Measurements from ENCODE around the gene NPTX1.

NPTX1 gene

DNA sequence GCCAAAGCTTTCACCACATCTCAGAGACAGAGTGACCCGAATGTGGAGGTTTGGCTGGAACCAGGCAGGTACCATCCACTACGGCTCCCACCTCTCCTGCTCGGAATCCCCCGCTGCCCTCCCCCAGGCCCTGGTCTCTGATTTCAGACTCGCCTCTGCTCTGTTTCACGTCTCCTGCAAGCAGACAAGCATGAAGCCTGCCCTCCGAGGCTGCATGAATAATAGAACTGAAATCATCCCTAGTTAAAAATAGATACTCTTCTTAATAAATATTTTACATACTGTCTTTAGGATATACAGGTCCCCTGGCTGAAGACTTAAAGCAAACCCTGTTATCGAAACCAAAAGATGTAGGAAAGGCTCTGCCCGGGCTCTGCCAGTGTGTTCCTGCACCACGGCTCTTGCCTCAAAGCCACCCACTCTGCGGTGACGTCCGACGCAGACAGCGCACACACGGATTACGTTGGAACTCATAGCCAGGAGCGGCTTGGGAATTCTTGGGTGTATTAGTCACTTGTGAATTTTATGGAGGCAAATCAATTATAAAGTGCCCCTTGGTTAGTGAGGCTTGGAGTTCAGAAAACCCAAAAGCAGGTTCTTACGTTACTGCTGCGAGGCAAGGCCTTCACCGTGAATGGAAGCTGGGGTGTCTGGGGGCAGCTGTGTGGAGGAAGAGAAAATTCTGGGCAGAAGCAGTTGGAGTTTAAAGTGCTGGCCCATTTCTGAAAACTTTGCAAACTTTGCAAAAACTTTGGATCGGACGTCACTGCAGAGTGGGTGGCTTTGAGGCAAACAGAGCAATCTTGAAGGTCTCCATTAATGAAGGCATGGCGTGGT lies 25.6 kb upstream of the NPTX1 start:
- Histone ChIP-seq H3K9me3 (replicated peaks; ENCODE audit: low read length) (no peaks in the 10 kb centered on the region), H3K4me1 (ENCODE audit: control insufficient read depth, insufficient read depth, low read length) (peaks cover 34% of the 10 kb centered on the region), H3K27me3 (ENCODE audit: control insufficient read depth, insufficient read depth, low read length) (peaks cover 1% of the 10 kb centered on the region), H3K36me3 (ENCODE audit: insufficient read depth, low read length) (no peaks in the 10 kb centered on the region), H3K9ac (ENCODE audit: low read depth, low read length) (peak overlapping the region; percentile 56), H3K4me3 (ENCODE audit: low read length) (peak overlapping the region; percentile 11), H3K4me2 (ENCODE audit: low read length) (peak overlapping the region; percentile 37)

- H3K9ac ChIP-seq (ENCODE audit: low read depth, low read length): no peak overlapping the region
- H3K27me3 ChIP-seq (ENCODE audit: control insufficient read depth, insufficient read depth, low read length): peaks cover 4% of the 10 kb centered on the region
- no peak overlapping the region for H3K4me2 ChIP-seq (ENCODE audit: low read length)
- peaks cover 28% of the 10 kb centered on the region for H3K4me1 ChIP-seq (ENCODE audit: control insufficient read depth, insufficient read depth, low read length)
- no peaks in the 10 kb centered on the region for H3K9me3 ChIP-seq (replicated peaks; ENCODE audit: low read length)
- no peaks in the 10 kb centered on the region for H3K36me3 ChIP-seq (ENCODE audit: insufficient read depth, low read length)
- H3K4me3 ChIP-seq (ENCODE audit: low read length): no peak overlapping the region
Observed at GRCh38 chr17:80499961-80500665, 23.7 kb upstream of the NPTX1 start.

- H3K9me3 ChIP-seq (replicated peaks; ENCODE audit: low read length): no peaks in the 10 kb centered on the region
- H3K9ac ChIP-seq (ENCODE audit: low read depth, low read length): no peak overlapping the region
- H3K4me2 ChIP-seq (ENCODE audit: low read length): no peak overlapping the region
- H3K4me1 ChIP-seq (ENCODE audit: control insufficient read depth, insufficient read depth, low read length): peaks cover 23% of the 10 kb centered on the region
- no peak overlapping the region for H3K4me3 ChIP-seq (ENCODE audit: low read length)
- H3K36me3 ChIP-seq (ENCODE audit: insufficient read depth, low read length): no peaks in the 10 kb centered on the region
- peaks cover 4% of the 10 kb centered on the region for H3K27me3 ChIP-seq (ENCODE audit: control insufficient read depth, insufficient read depth, low read length)
Observed at GRCh38 chr17:80499560-80499959, 23.2 kb upstream of the NPTX1 start.

DNA sequence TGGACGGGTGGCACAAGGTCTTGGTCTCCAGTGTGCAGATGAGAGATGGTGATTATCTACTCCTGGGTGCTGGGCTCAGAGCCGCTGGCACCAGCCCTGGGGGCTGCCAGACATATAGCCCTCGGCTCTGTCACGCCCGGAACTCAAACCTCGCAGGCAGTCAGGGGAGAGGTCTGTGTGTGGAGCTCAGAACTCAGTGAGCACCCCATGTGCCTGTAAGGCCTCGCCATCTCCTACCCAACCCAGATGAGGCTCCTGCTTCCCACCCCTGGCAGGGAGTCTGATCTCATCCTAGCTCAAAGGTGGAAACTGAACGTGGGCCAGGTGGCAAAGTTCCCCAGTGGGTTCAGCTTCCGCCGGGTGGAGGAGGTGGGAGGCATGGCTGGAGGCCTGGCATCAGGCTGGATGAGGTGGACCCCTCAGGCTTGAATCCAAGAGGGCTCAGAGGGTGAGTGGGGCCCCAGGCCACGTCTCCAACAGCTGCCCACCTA lies 22.6 kb upstream of the NPTX1 start:
- H3K4me3 ChIP-seq (ENCODE audit: low read length): no peak overlapping the region
- no peak overlapping the region for H3K4me2 ChIP-seq (ENCODE audit: low read length)
- H3K4me1 ChIP-seq (ENCODE audit: control insufficient read depth, insufficient read depth, low read length): peaks cover 18% of the 10 kb centered on the region
- H3K9me3 ChIP-seq (replicated peaks; ENCODE audit: low read length): no peaks in the 10 kb centered on the region
- H3K36me3 ChIP-seq (ENCODE audit: insufficient read depth, low read length): no peaks in the 10 kb centered on the region
- no peak overlapping the region for H3K9ac ChIP-seq (ENCODE audit: low read depth, low read length)
- peaks cover 4% of the 10 kb centered on the region for H3K27me3 ChIP-seq (ENCODE audit: control insufficient read depth, insufficient read depth, low read length)

GRCh38 chr17:80498242-80498919 lies 22.0 kb upstream of the NPTX1 start:
- peaks cover 20% of the 10 kb centered on the region for H3K4me1 ChIP-seq (ENCODE audit: control insufficient read depth, insufficient read depth, low read length)
- H3K9me3 ChIP-seq (replicated peaks; ENCODE audit: low read length): no peaks in the 10 kb centered on the region
- H3K4me2 ChIP-seq (ENCODE audit: low read length): peak overlapping the region; percentile 42
- no peak overlapping the region for H3K4me3 ChIP-seq (ENCODE audit: low read length)
- H3K36me3 ChIP-seq (ENCODE audit: insufficient read depth, low read length): no peaks in the 10 kb centered on the region
- peak overlapping the region; percentile 22 for H3K9ac ChIP-seq (ENCODE audit: low read depth, low read length)
- H3K27me3 ChIP-seq (ENCODE audit: control insufficient read depth, insufficient read depth, low read length): peaks cover 8% of the 10 kb centered on the region

DNA sequence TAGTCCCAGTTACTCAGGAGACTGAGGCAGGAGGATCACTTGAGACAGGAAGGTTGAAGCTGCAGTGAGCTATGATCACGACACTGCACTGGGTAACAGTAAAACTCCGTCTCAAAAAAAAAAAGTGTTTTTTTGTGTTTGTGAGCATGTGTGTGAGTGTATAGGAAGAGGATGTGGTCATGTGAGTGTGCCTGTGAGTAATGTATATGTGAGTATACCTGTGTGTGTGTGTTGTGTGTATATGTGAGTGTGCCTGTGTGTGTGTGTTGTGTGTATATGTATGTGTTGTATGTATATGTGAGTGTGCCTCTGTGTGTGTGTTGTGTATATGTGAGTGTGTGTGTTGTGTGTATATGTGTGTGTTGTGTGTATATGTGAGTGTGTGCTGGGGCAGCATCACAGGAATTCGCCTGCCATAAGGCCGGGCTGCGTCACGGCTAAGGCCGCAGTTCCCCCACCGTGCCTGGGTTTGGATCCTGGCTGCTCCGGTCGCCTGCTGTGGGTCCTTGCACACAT lies 21.4 kb upstream of the NPTX1 start:
- Histone ChIP-seq H3K4me2 (ENCODE audit: low read length) (peak overlapping the region; percentile 42), H3K9ac (ENCODE audit: low read depth, low read length) (no peak overlapping the region), H3K4me1 (ENCODE audit: control insufficient read depth, insufficient read depth, low read length) (peaks cover 25% of the 10 kb centered on the region), H3K4me3 (ENCODE audit: low read length) (no peak overlapping the region), H3K27me3 (ENCODE audit: control insufficient read depth, insufficient read depth, low read length) (peaks cover 12% of the 10 kb centered on the region), H3K36me3 (ENCODE audit: insufficient read depth, low read length) (no peaks in the 10 kb centered on the region), H3K9me3 (replicated peaks; ENCODE audit: low read length) (no peaks in the 10 kb centered on the region)

DNA sequence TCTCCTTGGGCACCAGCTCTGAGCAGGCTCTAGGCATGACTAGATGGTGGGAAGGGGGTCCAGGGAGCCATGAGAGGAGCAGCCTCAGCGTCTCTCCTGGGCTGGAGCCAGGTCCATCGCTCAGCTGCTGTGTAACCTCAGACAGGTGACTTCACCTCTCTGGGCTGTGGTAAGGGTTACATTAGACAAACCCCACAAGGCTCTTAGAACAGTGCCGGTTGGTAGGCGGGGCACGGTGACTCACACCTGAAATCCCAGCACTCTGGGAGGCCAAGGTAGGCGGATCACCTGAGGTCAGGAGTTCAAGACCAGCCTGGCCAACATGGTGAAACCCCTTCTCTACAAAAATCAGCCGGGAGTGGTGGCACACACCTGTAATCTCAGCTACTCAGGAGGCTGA lies 18.1 kb upstream of the NPTX1 start:
- Histone ChIP-seq H3K9me3 (replicated peaks; ENCODE audit: low read length) (no peaks in the 10 kb centered on the region), H3K36me3 (ENCODE audit: insufficient read depth, low read length) (no peaks in the 10 kb centered on the region), H3K4me1 (ENCODE audit: control insufficient read depth, insufficient read depth, low read length) (peaks cover 10% of the 10 kb centered on the region), H3K4me3 (ENCODE audit: low read length) (no peak overlapping the region), H3K9ac (ENCODE audit: low read depth, low read length) (no peak overlapping the region), H3K27me3 (ENCODE audit: control insufficient read depth, insufficient read depth, low read length) (peaks cover 32% of the 10 kb centered on the region), H3K4me2 (ENCODE audit: low read length) (no peak overlapping the region)

DNA sequence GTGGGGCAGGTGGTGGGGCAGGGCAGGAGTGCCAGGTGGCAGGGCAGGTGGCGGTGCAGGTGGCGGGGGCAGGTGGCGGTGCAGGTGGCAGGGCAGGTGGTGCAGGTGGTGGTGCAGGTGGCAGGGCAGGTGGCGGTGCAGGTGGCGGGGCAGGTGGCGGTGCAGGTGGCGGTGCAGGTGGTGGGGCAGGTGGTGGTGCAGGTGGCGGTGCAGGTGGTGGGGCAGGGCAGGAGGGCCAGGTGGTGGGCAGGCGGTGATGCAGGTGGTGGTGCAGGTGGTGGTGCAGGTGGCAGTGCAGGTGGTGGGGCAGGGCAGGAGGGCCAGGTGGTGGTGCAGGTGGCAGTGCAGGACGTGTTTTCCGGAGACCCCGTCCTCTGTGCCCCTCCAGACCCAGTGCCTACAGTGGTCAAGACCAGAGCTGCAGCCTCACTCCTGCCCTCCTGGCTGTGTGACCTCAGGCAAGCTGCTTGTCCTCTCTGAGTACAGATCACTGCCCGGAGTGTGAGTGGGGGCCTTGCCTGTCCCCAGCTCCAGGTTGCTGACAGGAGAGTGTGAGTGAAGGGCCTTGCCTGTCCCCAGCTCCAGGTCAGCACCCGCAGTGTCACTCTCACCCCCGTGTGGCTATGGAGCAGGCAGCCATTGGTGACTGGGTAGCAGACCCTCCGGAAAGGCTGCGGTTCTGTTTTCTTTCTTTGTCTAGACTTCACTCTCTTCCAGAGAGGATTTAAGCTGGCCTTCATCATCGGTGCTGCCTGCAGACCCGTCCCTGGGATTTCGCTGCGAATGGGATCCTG lies 16.1 kb upstream of the NPTX1 start:
- Histone ChIP-seq H3K27me3 (ENCODE audit: control insufficient read depth, insufficient read depth, low read length) (peaks cover 34% of the 10 kb centered on the region), H3K4me1 (ENCODE audit: control insufficient read depth, insufficient read depth, low read length) (peaks cover 10% of the 10 kb centered on the region), H3K9me3 (replicated peaks; ENCODE audit: low read length) (no peaks in the 10 kb centered on the region), H3K36me3 (ENCODE audit: insufficient read depth, low read length) (no peaks in the 10 kb centered on the region), H3K9ac (ENCODE audit: low read depth, low read length) (no peak overlapping the region), H3K4me2 (ENCODE audit: low read length) (peak overlapping the region; percentile 57), H3K4me3 (ENCODE audit: low read length) (peak overlapping the region; percentile 11)

DNA sequence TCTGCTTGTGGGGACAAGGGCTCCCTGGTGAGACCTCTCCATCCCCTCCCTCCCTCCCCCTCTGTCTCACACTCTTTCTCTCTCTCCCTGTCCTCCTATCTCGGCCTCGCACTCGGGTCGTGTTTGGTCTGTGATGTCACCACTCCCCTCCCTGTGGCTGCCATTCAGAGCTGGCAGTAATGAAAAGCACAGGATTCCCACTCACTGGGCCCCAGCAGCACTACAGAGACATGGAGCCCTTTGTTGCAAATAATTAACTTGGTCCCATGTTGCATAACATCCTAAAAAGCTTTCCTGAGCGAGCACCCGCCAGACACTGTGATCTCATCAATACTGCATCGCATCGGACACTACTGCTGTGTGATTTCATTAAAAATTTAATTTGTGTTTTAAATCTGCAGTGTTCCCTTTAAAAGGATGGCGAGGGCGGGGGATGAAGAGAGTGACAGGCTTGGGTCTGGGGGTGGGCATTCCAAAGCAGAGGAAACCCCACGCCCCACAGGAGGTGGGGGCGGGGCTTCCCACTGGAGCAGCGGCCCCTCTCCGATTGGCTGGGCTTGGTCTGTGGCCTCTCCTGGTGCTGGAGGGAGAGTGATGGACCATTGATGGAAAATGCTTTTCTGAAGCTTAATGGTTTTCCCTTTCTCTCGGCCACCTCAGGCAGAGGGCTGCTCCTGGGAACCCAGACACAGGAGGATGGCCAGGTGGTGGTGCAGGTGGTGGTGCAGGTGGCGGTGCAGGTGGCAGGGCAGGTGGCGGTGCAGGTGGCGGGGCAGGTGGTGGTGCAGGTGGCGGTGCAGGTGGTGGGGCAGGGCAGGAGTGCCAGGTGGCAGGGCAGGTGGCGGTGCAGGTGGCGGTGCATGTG lies 15.3 kb upstream of the NPTX1 start:
- Histone ChIP-seq H3K4me1 (ENCODE audit: control insufficient read depth, insufficient read depth, low read length) (peaks cover 10% of the 10 kb centered on the region), H3K9me3 (replicated peaks; ENCODE audit: low read length) (no peaks in the 10 kb centered on the region), H3K27me3 (ENCODE audit: control insufficient read depth, insufficient read depth, low read length) (peaks cover 39% of the 10 kb centered on the region), H3K4me3 (ENCODE audit: low read length) (no peak overlapping the region), H3K9ac (ENCODE audit: low read depth, low read length) (no peak overlapping the region), H3K4me2 (ENCODE audit: low read length) (no peak overlapping the region), H3K36me3 (ENCODE audit: insufficient read depth, low read length) (no peaks in the 10 kb centered on the region)

DNA sequence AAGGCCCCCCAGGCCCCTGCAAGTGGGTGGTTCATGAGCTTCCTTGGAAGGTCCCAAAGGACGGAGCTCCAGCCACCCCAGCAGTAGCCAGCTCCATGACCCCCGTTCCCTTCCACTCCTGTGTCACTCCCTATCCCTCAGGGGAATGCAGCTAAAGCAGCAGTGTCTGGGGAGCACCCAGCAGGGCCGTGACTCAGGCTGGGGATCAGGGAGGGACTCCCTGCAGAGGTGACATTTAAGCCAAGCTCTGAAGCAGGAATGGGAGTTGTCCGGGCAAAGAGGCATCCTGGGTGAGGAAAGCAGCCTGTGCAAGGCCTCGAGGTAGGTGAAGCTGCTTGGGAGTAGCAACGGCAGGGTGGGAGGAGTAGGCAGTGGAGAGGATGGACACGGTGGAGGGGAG lies 11.1 kb upstream of the NPTX1 start:
- H3K9me3 ChIP-seq (replicated peaks; ENCODE audit: low read length): no peaks in the 10 kb centered on the region
- peaks cover 51% of the 10 kb centered on the region for H3K27me3 ChIP-seq (ENCODE audit: control insufficient read depth, insufficient read depth, low read length)
- H3K9ac ChIP-seq (ENCODE audit: low read depth, low read length): no peak overlapping the region
- no peaks in the 10 kb centered on the region for H3K4me1 ChIP-seq (ENCODE audit: control insufficient read depth, insufficient read depth, low read length)
- no peak overlapping the region for H3K4me2 ChIP-seq (ENCODE audit: low read length)
- H3K4me3 ChIP-seq (ENCODE audit: low read length): no peak overlapping the region
- H3K36me3 ChIP-seq (ENCODE audit: insufficient read depth, low read length): no peaks in the 10 kb centered on the region
